ENCODE results near the gene NOS2.

NOS2 gene

DNA sequence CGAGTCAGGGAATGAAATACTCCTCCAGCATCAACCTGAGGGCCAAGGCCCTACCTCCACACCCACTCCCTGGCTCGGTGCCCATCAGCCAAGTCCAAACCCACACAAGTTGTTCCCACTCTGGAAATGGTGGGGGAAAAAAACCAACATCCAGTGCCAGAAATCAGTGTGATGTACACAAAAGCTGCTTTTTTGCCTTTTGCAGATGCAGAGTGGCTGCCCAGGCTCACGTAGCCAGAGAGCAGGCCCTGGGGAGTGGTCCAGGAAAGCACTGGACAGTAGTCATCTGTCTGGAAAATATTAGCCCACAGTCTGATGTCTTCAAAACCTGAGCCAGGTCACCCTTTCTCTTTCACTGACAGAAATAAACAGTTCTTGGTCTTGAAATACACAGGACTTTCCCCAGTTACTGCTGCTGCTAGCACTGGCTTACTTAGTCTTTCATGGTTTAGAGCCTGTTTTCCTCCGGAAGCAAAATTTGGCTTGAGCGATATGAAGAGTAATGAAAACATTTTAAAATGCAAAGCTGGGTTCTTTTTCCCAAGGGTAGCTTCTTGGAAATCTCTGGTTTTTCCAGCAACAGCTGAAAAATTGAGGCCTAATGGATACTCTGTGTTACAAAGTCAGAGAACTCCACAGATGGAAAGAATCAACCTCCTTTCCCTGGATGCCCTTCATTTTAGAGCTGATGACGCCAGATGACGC, 18.2 kb upstream of the NOS2 start:
- DNase-seq: no peak

- DNase-seq: no peak
These were observed 17.4 kb upstream of the NOS2 start for GRCh38 chr17:27817731-27818130.

- no peak for DNase-seq
These were observed 16.6 kb upstream of the NOS2 start for GRCh38 chr17:27816946-27817345.

DNA sequence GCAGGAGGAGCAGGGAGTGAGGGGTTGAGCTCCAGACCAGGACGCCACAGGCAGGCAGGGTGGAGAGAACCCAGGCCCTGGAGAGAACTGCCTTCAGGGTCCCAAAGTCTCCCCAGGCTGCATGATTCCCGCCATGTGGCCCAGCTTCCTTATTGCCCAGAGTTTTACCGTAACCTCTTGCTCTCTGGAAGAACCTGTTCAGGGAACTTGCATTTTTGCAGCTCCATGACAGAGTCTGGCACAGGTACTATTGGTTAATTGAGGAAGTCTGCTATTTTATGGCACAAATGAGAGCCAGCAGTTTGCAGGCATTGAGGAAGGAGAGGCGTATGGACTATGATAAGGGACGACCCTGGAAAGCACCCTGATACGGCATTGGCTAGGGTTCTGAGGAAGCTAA, 11.6 kb upstream of the NOS2 start:
- DNase-seq: no peak

- no peak for DNase-seq
These were observed 10.7 kb upstream of the NOS2 start for GRCh38 chr17:27810902-27811557.

DNA sequence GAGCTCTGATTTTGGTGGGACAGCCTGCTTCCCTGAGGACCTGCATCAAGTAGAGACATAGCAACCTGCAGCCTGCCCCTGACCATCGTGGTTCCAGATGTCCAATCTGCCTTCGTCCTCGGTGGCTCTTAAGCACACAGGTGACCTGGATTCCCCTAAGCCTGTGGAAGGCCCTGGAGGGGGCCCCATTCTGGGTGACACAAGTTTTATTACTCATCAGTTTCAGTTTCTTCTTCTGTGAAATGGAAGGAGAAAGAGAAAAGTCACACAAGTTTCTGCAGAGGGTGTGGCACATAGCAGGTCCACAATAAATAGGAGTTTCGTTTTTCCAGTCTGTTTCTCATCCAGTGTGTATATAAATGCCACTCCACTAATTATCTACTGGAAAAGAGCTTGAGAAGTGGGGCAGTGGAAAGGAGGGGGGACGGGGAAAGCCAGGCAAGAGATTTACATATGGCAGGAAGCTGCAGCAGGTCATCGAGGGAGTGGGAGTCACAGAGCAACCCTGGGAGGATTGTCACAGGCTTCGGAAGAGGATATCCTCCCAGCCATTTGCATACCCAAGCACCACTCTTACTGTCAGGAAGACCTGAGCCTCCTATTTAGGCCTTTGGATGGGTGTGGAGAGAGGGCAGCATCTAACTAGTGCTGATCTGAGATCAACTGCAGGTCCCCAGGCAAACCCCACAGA, 10.0 kb upstream of the NOS2 start:
- no peak for DNase-seq

- no peak for DNase-seq
These were observed 9.2 kb upstream of the NOS2 start for GRCh38 chr17:27809555-27809954.

DNA sequence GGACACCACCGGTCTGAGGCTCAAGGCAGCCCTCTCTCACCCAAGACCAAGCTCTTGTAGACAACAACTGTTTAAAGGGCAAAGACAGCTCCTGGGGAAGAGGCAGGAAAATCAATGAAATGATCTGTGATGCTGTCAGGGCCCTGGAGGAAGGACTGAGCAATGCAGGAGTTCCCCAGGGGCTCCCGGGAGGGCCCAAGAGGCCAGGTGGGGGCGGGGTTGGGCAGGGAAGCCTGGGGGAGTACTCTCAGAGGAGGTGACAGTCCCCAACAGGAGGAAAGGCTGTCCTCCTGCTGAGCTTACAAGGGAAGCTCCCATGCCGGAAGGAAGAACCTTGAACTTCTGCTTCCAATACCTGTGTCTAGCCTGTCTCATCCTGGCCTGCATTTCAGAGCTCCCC, 8.3 kb upstream of the NOS2 start:
- no peak for DNase-seq

- DNase-seq: no peak
These were observed 7.5 kb upstream of the NOS2 start for GRCh38 chr17:27807567-27808470.

DNA sequence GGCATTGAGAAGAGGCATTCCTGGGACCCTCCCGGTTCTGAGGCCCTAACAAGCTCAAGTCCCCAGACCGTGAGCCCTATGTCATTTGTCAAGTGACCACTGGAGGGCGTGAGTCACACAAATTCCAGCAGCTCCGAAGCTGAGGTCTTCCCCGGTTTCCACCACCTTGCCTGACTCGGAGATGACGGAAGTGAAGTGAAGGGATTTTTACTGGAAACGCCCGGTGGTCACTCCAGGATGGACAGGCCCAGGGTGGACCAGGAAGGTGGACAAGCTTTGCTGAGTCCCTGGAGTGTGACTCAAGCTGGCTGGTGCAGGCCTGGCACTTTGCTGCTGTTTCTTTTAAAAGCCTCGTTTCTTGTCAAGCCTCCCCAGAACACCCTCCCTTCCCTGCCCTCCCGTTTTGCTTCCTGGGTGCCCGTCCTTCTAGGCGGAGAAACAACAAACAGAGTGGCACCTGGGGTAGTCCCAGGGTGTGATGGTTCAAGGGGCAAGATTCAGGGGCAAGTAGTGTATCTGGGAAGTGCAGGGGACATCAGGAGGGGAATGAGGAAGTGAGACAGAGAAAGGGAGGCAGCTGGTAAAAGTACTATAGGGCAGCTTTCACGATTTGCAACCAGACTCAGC, 5.3 kb upstream of the NOS2 start:
- DNase-seq: no peak

GRCh38 chr17:27804113-27804512, 3.8 kb upstream of the NOS2 start:
- no peak for DNase-seq

- DNase-seq: no peak
These were observed 2.8 kb upstream of the NOS2 start for GRCh38 chr17:27802962-27803680.

GRCh38 chr17:27802033-27802432, 1.7 kb upstream of the NOS2 start:
- DNase-seq: no peak

DNA sequence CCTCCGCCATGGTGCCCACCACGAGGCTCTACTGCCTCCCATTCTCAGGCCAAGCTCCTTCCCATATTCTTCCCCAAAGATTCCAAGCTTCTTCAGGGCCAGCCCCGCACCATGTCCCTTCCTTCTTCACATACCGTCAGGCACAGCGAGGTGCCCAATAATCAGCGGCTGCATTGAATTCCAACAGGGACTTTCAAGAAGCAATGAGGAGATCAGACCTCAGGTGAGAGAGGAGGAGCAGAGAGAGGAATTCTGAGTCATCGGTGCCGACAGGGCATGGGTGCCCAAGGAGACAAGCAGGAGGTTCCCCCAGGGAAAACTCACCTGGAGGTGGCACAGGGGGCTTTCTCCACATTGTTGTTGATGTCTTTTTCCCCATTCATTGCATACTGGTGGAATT, 2.0 kb downstream of the NOS2 start:
- no peak for DNase-seq

GRCh38 chr17:27797390-27798091, 2.8 kb downstream of the NOS2 start:
- DNase-seq: no peak

- DNase-seq: no peak
These were observed 6.3 kb downstream of the NOS2 start for GRCh38 chr17:27793906-27794569.

- no peak for DNase-seq
These were observed 7.0 kb downstream of the NOS2 start for GRCh38 chr17:27793168-27793905.

GRCh38 chr17:27792095-27792494, 8.2 kb downstream of the NOS2 start:
- no peak for DNase-seq

- DNase-seq: no peak
These were observed 11.4 kb downstream of the NOS2 start for GRCh38 chr17:27788919-27789318.

All from SIG-M5 (cell line).